NT2/D1 (cell line): ENCODE data around the gene ARL6IP6.

Experiments used
- YY1 ChIP-seq: IDR thresholded peaks from 2 replicates; pipeline ENCODE4 v1.6.1; 2011; ENCODE audit not compliant: insufficient read length, insufficient read depth
- ZNF274 ChIP-seq: IDR thresholded peaks from 2 replicates; pipeline ENCODE4 v1.6.1; 2011; ENCODE audit warnings: mild to moderate bottlenecking, low read depth, low read length

DNA sequence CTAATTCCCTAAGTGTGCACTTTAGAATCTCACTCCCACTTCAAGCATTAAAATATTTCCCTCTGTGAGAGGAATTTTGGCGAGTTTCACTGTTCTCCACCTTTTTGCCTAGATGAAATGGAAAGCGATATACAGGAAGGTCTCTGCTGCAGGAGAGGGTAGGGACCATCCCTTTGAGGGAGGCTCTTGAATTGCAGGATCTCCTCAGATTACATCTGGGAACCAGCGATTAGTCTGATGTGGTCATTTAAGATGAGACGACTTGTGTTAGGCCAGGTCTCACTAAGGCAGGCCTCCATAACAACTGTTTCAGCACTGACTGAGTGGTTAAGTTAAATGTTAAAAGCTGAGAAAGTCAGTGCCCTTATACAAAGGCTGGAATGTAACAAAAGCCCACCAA lies 74.6 kb downstream of the ARL6IP6 start:
- TF ChIP-seq ZNF274 (no peak), YY1 (no peak)
